Measurements from ENCODE around the gene HK1. TPM values are rescaled to one million over a fixed set of nuclear protein-coding genes. Genes with fewer than 3 reads are reported as not detected.
"Not testable (repeated sequence)": the region's sequence is repeated elsewhere in the genome, so short reads cannot be mapped to it uniquely, and the experiment has no call there.

The HK1 gene
- total RNA-seq, 1 donor from 2014 or later = 113 TPM

GRCh38 chr10:69327463-69328379 lies 49.4 kb downstream of the HK1 start:
- peak; percentile 64 to 84 for DNase-seq (ENCODE audit: low read depth in 2 of 2)

GRCh38 chr10:69328380-69328735 lies 50.1 kb downstream of the HK1 start:
- DNase-seq (ENCODE audit: low read depth in 2 of 2) = no peak

GRCh38 chr10:69328888-69329287 lies 50.6 kb downstream of the HK1 start:
- DNase-seq (ENCODE audit: low read depth in 2 of 2) = not testable (repeated sequence)

GRCh38 chr10:69329721-69330178 lies 51.5 kb downstream of the HK1 start:
- no peak for DNase-seq (ENCODE audit: low read depth in 2 of 2)

DNA sequence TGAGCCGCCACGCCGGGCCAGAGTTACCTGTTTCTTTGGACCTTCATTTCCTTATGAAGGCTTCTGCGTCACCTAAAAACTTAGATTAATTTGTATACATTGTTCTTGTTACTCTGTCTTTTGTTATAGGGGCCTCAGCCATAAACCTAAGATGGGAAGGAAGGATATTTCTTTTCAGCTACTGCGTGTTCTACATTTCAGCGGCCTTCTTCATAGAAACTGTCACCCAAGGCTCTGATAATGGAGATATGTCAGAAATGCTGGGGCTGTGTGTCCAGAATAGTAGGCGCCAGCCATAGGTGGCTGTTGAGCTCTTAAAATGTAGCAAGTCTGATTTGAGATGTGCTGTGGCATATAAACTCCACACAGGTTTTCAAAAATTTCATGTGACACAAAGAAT lies 52.9 kb downstream of the HK1 start:
- no peak for DNase-seq (ENCODE audit: low read depth in 2 of 2)

GRCh38 chr10:69332278-69333010 lies 54.1 kb downstream of the HK1 start:
- DNase-seq (ENCODE audit: low read depth in 2 of 2) = no peak

GRCh38 chr10:69333205-69333604 lies 54.9 kb downstream of the HK1 start:
- no peak for DNase-seq (ENCODE audit: low read depth in 2 of 2)

DNA sequence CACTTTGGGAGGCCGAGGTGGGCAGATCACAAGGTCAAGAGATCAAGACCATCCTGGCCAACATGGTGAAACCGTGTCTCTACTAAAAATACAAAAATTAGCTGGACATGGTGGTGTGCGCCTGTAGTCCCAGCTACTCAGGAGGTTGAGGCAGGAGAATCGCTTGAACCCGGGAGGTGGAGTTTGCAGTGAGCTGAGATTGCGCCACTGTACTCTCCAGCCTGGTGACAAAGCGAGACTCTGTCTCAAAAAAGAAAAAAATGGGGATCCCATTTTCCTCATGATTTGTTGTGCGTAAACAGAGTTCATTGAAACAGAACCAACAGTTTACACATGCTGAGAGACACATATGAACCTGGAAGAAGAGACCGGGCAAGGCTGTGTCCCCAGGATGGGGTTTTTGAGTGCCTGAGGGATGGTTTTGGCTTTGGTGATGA lies 55.6 kb downstream of the HK1 start:
- not testable (repeated sequence) for DNase-seq (ENCODE audit: low read depth in 2 of 2)

GRCh38 chr10:69334302-69335062 lies 56.2 kb downstream of the HK1 start:
- no peak for DNase-seq (ENCODE audit: low read depth in 2 of 2)

DNA sequence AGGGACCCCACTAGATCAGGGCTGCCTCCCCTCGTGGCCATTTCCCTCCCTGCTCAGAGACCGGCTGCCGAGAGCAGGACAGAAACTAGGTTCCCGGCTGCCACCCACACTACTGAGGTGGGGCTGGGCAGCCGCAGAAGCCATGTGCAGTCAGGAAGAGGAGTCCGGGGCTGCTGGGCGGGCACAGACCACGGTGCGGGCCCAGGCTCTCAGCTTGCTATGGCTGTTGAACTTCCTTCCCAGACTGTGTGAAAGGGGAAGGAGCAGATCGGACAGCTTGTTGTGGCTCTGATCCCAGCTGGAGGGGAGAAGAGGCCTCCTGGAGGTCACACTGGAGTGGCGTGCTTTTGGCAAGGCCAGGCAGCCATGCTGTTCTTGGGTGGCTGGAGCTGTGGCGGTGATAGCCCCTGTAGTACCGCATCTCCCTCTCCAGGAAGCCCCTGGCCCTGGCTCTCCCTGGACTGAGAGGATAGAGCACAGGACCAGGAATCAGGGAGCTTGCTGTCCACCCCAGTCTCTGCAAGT lies 56.8 kb downstream of the HK1 start:
- DNase-seq (ENCODE audit: low read depth in 2 of 2) = peak in 1 of 2 donors; percentile 21

- no peak for DNase-seq (ENCODE audit: low read depth in 2 of 2)
Measured at GRCh38 chr10:69335613-69336012, 57.3 kb downstream of the HK1 start.

- DNase-seq (ENCODE audit: low read depth in 2 of 2) = no peak
Measured at GRCh38 chr10:69336952-69337295, 58.6 kb downstream of the HK1 start.

DNA sequence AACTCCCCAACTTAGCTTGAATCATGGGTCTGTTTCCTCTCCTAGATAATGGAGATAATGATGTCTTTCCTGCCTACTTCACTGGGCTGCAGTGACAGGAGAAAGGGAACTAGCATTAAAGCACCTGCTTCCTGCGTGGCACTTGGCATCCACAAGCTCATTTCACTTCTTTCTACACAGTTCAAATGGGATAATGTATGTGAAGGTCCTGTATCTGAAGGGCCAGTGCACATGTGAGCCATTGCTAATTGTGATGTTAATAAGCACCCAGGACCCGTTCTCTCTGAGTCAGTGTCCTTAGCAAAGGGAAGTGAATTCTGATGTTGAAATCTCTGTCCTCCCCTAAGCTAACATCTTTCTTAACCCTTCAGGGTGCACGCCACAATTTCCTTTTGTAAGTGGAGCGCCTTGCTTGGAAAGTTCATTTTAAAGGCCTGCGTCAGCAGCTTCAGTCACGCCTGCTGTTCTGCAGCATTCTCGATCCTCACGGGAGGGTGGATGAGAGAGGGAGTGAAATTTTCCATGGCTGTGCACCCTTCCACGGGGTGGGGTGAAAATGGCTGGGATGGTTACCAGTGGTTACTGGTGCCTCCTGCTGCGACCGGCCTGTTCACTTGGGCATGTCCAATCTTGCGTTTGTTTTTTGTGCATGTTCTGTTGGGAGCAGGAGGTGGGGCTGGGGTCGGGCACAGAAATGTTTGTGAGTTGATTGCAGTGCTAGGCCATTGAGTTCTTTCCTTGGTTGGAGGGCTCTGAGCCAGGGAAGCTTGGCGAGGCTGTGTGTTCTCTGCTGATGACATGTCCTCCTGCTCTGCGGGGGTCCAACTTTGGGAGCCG lies 59.2 kb downstream of the HK1 start:
- peak in 1 of 2 donors; percentile 49 for DNase-seq (ENCODE audit: low read depth in 2 of 2)

- no peak for DNase-seq (ENCODE audit: low read depth in 2 of 2)
Measured at GRCh38 chr10:69338133-69338456, 59.8 kb downstream of the HK1 start.

DNA sequence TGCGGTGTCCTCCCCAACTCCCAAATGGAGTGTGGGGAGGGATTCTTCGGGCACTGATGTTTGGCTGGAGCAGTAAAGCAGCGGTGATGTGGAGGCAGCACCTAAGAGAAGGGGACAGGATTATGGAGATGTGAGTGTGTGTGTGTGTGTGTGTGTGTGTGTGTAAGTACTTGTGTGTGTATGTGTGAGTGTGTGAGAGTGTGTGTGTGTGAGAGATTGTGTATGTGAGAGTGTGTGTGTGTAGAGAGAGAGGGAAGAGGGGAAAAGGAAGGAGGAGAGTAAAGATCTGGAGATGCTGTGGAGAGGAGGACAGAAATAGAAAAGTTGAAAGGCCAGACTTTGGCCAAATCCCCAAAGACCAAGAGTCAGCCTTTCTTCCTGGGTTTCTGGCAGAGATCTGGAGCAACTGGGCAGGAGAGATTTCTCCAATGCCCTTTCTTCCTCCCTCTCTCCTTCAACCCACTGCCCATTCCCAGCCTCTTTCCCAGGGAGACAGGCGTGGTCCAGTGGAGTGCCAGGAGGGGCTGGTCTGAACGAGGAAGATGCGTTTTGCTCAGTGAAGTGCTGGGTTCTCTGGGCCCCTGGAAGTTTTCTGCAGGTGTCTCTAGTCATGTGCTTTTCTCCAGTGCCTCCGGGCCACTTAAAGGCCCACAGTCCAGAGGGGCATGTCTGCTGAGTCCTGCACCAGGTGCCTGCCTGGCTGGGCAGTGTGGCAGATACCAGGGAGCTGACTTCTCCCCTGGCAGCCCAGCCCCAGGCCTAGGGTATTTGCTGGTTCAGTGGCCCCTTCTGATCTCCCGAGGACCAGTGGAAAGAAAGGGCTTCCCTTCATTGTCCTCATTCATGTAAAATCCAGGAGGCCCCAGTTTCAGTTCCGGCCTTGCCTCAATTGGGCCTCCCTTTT lies 60.5 kb downstream of the HK1 start:
- DNase-seq (ENCODE audit: low read depth in 2 of 2) = no peak

DNA sequence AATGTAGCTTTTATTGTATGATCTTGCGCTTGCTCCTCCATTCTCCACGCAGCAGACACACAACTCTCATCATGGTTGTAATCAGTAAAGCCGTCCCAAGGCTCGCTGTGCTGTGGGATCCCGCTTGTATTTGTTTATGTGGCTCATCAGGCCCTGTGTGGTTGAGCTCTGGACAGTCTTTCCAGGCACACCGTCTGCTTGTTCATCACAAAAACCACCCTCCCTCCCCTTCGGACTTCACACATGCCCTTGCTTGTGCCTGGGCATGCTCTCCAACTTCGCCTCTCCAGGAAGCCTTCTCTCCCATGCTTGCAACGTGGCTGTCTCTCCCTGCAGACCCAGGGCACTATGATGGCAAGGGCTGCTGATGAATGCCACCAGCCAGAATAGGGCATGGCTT lies 62.4 kb downstream of the HK1 start:
- no peak for DNase-seq (ENCODE audit: low read depth in 2 of 2)

GRCh38 chr10:69343905-69344304 lies 65.6 kb downstream of the HK1 start:
- no peak for DNase-seq (ENCODE audit: low read depth in 2 of 2)

- no peak for DNase-seq (ENCODE audit: low read depth in 2 of 2)
Measured at GRCh38 chr10:69344591-69345252, 66.4 kb downstream of the HK1 start.

GRCh38 chr10:69345402-69345801 lies 67.1 kb downstream of the HK1 start:
- DNase-seq (ENCODE audit: low read depth in 2 of 2) = no peak

All from dermis microvascular lymphatic vessel endothelial cell (primary cell).